ENCODE data around the gene CCDC167. TPM values are rescaled to one million over a fixed set of nuclear protein-coding genes. Genes with fewer than 3 reads are reported as not detected.
A peak's percentile ranks its signal among the peaks of the same experiment; 100 is the strongest.
"Not testable (repeated sequence)": the region's sequence is repeated elsewhere in the genome, so short reads cannot be mapped to it uniquely, and the experiment has no call there.

CCDC167 gene
- total RNA-seq, 4 donors from 2014 or later = 9.4 to 50.7 (median 25.8) TPM

GRCh38 chr6:37501632-37502491 lies 2.2 kb upstream of the CCDC167 start:
- TF ChIP-seq EP300 (IDR thresholded peaks at IDR 0.05) = no peak
- TF ChIP-seq CTCF (IDR thresholded peaks at IDR 0.05) = no peak
- no peak for TF ChIP-seq POLR2A (IDR thresholded peaks at IDR 0.05)
- Histone ChIP-seq H3K9me3 (no peaks in the 10 kb centered on the region), H3K27ac (peak overlapping the region in 1 of 4 donors; percentile 17), H3K4me1 (peaks cover 0 to 7% (median 4%) of the 10 kb centered on the region in 4 donors), H3K27me3 (no peaks in the 10 kb centered on the region), H3K4me3 (no peak overlapping the region), H3K36me3 (no peaks in the 10 kb centered on the region)
- 70 to 78% methylated on average over 10 of the region's 10 CpGs for WGBS, 2 donors
- no peak for DNase-seq (ENCODE audit: low spot score in 2 of 2)

GRCh38 chr6:37500904-37501303 lies 1.2 kb upstream of the CCDC167 start:
- not testable (repeated sequence) for H3K4me3 ChIP-seq; H3K27ac ChIP-seq; H3K36me3 ChIP-seq; H3K9me3 ChIP-seq; DNase-seq (ENCODE audit: low spot score in 2 of 2); H3K4me1 ChIP-seq; H3K27me3 ChIP-seq
- WGBS, 2 donors = 96% methylated on average over 6 of the region's 6 CpGs

- no peak overlapping the region for H3K27ac ChIP-seq
- TF ChIP-seq CTCF (IDR thresholded peaks at IDR 0.05) = no peak
- no peak for TF ChIP-seq POLR2A (IDR thresholded peaks at IDR 0.05)
- TF ChIP-seq EP300 (IDR thresholded peaks at IDR 0.05) = no peak
- 63 to 67% methylated on average over 4 of the region's 4 CpGs for WGBS, 2 donors
Measured at GRCh38 chr6:37500294-37500608, 558 bp upstream of the CCDC167 start.

GRCh38 chr6:37496951-37497885 lies 2.5 kb downstream of the CCDC167 start:
- 85 to 86% methylated on average over 13 of the region's 13 CpGs for WGBS, 2 donors
- Histone ChIP-seq H3K9me3 (no peaks in the 10 kb centered on the region), H3K4me3 (no peak overlapping the region), H3K27me3 (no peaks in the 10 kb centered on the region), H3K27ac (no peak overlapping the region), H3K36me3 (no peaks in the 10 kb centered on the region), H3K4me1 (peaks cover 0 to 7% (median 2%) of the 10 kb centered on the region in 4 donors)
- TF ChIP-seq CTCF (IDR thresholded peaks at IDR 0.05) (no peak), EP300 (IDR thresholded peaks at IDR 0.05) (no peak), POLR2A (IDR thresholded peaks at IDR 0.05) (no peak)
- DNase-seq (ENCODE audit: low spot score in 2 of 2) = no peak

More at GRCh38 chr6:37500294-37500608, 558 bp upstream of the CCDC167 start:
- H3K27me3 ChIP-seq = no peaks in the 10 kb centered on the region
- H3K9me3 ChIP-seq = no peaks in the 10 kb centered on the region
- no peak for DNase-seq (ENCODE audit: low spot score in 2 of 2)
- peak overlapping the region in 3 of 4 donors; percentile 61 to 76 (median 72) for H3K4me3 ChIP-seq
- no peaks in the 10 kb centered on the region for H3K36me3 ChIP-seq
- H3K4me1 ChIP-seq = peaks cover 0 to 7% (median 4%) of the 10 kb centered on the region in 4 donors

- no peak for DNase-seq (ENCODE audit: low spot score in 2 of 2)
- 80 to 83% methylated on average over 4 of the region's 4 CpGs for WGBS, 2 donors
- no peak overlapping the region for H3K27ac ChIP-seq
- no peak overlapping the region for H3K4me3 ChIP-seq
- no peaks in the 10 kb centered on the region for H3K27me3 ChIP-seq
- TF ChIP-seq CTCF (IDR thresholded peaks at IDR 0.05) (no peak), POLR2A (IDR thresholded peaks at IDR 0.05) (no peak), EP300 (IDR thresholded peaks at IDR 0.05) (no peak)
- H3K36me3 ChIP-seq = no peaks in the 10 kb centered on the region
- H3K9me3 ChIP-seq = no peaks in the 10 kb centered on the region
- peaks cover 0 to 8% (median 2%) of the 10 kb centered on the region in 4 donors for H3K4me1 ChIP-seq
Measured at GRCh38 chr6:37495244-37495934, 4.3 kb downstream of the CCDC167 start.
